Measurements from ENCODE around the gene NEU3.
A peak's percentile ranks its signal among the peaks of the same experiment; 100 is the strongest.
"Not testable (repeated sequence)": the region's sequence is repeated elsewhere in the genome, so short reads cannot be mapped to it uniquely, and the experiment has no call there.

Gene NEU3

GRCh38 chr11:74988541-74989259 is at the start of gene NEU3:
TSS of gene NEU3 (plus strand) at chr11:74988933. CDS start at chr11:74989061, 128 bp downstream.
- peak; percentile 85 for DNase-seq

GRCh38 chr11:74941492-74941891 is 47.2 kb upstream of the NEU3 start:
- no peak for DNase-seq

GRCh38 chr11:74942073-74942759 is 46.5 kb upstream of the NEU3 start:
- no peak for DNase-seq

- DNase-seq: no peak
These were observed 40.2 kb upstream of the NEU3 start for GRCh38 chr11:74948546-74948897.

GRCh38 chr11:74948898-74949752 is 39.6 kb upstream of the NEU3 start, which contains the start of the genes SPCS2 and XRRA1:
TSS of gene SPCS2 (plus strand) at chr11:74949266. CDS start at chr11:74949286, 20 bp downstream.
TSS of gene XRRA1 (minus strand) at chr11:74949091. CDS start at chr11:74940878, 8,213 bp downstream.
- peak; percentile 99 for DNase-seq

GRCh38 chr11:74949753-74950137 is 39.0 kb upstream of the NEU3 start:
- no peak for DNase-seq

GRCh38 chr11:74950374-74950969 is 38.3 kb upstream of the NEU3 start:
- DNase-seq: no peak

GRCh38 chr11:74951226-74951625 is 37.5 kb upstream of the NEU3 start:
- DNase-seq: no peak

GRCh38 chr11:74952752-74953151 is 36.0 kb upstream of the NEU3 start:
- DNase-seq: no peak

GRCh38 chr11:74953451-74953850 is 35.3 kb upstream of the NEU3 start:
- no peak for DNase-seq

- DNase-seq: no peak
These were observed 34.5 kb upstream of the NEU3 start for GRCh38 chr11:74954199-74954598.

- no peak for DNase-seq
These were observed 32.2 kb upstream of the NEU3 start for GRCh38 chr11:74956397-74957015.

GRCh38 chr11:74957937-74958629 is 30.6 kb upstream of the NEU3 start:
- no peak for DNase-seq

GRCh38 chr11:74960128-74960527 is 28.6 kb upstream of the NEU3 start:
- DNase-seq: not testable (repeated sequence)

GRCh38 chr11:74966651-74967050 is 22.1 kb upstream of the NEU3 start:
- no peak for DNase-seq

- DNase-seq: no peak
These were observed 17.8 kb upstream of the NEU3 start for GRCh38 chr11:74970852-74971395.

- no peak for DNase-seq
These were observed 17.3 kb upstream of the NEU3 start for GRCh38 chr11:74971424-74971823.

GRCh38 chr11:74978041-74978440 is 10.7 kb upstream of the NEU3 start:
- DNase-seq: no peak

GRCh38 chr11:74980634-74981033 is 8.1 kb upstream of the NEU3 start:
- no peak for DNase-seq

GRCh38 chr11:74981888-74982287 is 6.8 kb upstream of the NEU3 start:
- DNase-seq: no peak

- no peak for DNase-seq
These were observed 4.7 kb upstream of the NEU3 start for GRCh38 chr11:74984070-74984469.

- no peak for DNase-seq
These were observed 4.0 kb upstream of the NEU3 start for GRCh38 chr11:74984730-74985129.

Data from activated naive CD4-positive, alpha-beta T cell treated with Interleukin-2 at 50 U/mL for 16 hours (primary cell).